RKO (cell line): ENCODE measurements around the gene CPPED1.

ENCODE experiments used
- DNase-seq: peaks from one replicate; pipeline ENCODE4 v3.0.0-alpha.2; 2016; ENCODE audit warnings: low spot score

CPPED1 gene

DNA sequence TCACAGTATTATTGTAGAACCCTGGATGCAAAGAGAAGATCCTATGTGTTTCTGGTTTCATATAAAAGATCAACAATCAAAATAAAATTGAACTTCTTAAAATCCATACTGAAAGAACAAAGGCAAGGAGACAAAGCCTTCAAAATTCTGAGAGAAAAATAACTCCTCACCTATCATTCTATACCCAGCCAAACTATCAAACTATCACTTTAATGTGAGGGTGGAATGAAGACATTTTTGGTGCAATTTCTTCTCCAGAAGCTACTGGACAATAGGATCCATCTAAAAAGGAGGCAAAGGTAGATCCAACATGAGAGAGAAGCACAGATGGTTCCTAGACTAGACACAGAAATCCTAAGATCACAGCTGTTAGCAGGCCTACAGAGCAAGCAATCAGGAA, 71.1 kb downstream of the CPPED1 start:
- no peak for DNase-seq

- DNase-seq = no peak
These were observed 74.2 kb downstream of the CPPED1 start for GRCh38 chr16:12729448-12729847.

DNA sequence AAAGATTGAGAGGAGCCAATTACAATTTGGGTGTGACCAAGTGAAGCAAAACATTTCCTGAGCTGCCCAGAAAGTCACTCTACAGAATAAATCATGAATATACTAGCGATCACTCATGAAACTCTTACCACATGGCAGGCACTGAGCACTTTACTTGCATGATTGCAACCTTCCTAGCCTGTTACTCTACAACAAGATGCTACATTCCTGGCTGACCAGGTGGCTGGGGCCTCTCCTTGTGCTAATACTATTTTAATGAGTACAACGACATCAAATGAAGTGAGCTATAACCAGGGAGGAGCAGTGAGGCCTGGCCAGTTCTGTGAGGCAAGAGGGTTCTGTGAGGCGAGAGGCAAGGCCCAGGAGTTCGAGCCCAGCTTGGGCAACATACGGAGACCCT, 75.2 kb downstream of the CPPED1 start:
- no peak for DNase-seq

- DNase-seq = no peak
These were observed 79.5 kb downstream of the CPPED1 start for GRCh38 chr16:12724226-12724625.

GRCh38 chr16:12723681-12724080, 80.0 kb downstream of the CPPED1 start:
- no peak for DNase-seq

- DNase-seq = no peak
These were observed 81.8 kb downstream of the CPPED1 start for GRCh38 chr16:12721841-12722421.

GRCh38 chr16:12719972-12720371, 83.7 kb downstream of the CPPED1 start:
- DNase-seq = no peak

DNA sequence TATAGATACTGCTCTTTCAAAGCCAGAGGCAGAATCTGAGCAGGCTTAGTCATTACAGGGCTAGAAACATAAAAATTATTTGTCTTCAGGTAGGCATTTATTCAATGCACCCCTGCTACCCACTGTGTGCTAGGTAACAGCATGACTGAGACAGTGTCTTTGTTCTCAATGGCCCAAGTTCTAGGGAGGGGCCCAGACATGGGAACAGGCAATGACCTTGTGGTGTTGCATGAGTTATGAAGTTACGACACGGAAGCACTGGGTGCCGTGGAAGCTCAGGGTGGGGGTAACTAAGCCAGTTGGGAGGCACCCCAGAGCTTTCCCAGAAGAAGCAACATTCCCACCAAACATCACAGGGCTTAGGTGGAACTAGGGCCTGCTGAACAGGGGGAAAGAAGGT, 87.0 kb downstream of the CPPED1 start:
- DNase-seq = no peak

DNA sequence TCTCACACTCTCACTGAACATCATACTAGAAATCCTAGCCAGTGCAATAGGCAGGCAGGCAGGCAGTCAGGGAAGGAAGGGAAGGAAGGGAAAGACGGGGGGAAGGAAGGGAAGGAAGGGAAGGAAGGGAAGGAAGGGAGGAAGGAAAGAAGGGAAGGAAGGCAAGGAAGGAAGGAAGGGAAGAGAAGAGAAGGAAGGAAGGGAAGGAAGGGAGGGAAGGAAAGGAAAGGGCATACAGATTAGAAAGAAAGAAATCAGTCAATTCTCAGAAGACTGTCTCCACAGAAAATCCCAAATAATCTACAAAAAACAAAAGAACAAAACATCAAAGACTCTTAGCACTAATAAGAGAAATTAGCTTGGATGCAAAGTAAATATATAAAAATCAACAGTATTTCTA, 93.9 kb downstream of the CPPED1 start:
- no peak for DNase-seq

GRCh38 chr16:12708266-12708665, 95.4 kb downstream of the CPPED1 start:
- no peak for DNase-seq

- DNase-seq = no peak
These were observed 97.1 kb downstream of the CPPED1 start for GRCh38 chr16:12706628-12707027.

DNA sequence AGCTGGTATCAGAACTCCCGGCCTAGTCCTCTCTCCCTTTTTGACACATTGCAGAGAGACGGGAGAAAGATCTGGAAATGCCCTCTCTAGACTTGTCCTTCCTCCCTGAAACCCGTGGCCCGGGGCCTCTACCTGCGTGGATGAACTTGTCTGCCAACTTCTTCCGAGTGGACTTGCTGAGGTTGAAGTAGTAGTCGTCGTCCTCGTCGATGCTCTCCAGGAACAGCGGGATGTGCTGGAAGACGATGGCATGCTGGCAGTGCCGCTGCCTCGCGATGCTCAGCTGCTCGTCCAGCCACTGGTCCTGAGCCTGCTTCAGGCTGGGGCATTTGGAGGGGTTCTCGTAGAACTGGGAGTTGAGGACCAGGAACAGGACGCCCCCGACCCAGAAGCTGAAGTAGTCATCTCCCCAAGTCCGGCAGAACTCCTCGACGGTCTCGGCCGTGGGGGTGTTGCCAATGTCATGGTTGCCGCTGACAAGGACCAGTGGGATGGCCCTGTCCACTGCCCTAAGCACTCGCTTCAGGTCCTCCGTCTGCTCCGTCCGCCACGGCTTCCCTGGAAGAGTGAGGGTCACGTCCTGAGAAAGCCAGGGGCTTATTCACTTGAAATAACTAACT, 99.1 kb downstream of the CPPED1 start:
- no peak for DNase-seq

DNA sequence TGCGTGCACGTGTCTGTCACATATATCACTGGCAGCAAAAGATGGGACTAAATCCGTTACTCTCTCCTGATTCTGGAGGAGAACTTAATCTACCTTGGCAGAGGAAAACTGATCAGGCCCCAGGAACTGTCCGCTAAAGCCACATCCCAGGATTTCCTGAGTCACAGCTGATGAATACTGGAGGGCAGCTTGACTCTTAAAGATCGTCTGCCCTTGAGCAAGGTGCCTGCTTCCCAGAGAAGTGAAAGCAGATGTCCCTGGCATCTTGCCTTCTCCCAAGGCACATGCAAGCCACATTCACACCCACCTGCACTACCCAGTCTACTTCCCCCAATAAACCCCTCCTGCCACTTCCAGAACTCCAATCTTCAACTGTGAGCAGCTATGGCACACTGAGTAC, 99.8 kb downstream of the CPPED1 start:
- no peak for DNase-seq

DNA sequence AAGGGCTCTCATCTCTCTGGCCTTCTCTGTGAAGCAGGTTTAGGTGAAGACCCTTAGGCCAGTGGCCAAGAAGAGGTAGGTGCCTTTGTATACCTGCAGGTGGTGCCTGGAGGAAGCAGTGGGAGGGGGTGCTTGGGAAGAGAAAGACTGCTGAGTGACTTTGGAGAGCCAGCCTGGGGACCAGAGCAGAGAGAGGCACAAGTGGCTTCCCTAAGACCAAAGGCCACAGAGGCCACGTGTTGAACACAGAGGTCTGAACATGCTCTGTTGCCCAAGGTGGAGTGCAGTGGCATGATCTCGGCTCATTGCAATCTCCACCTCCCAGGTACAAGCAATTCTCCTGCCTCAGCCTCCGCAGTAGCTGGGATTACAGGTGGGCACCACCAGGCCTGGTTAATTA, 103.5 kb downstream of the CPPED1 start:
- no peak for DNase-seq

DNA sequence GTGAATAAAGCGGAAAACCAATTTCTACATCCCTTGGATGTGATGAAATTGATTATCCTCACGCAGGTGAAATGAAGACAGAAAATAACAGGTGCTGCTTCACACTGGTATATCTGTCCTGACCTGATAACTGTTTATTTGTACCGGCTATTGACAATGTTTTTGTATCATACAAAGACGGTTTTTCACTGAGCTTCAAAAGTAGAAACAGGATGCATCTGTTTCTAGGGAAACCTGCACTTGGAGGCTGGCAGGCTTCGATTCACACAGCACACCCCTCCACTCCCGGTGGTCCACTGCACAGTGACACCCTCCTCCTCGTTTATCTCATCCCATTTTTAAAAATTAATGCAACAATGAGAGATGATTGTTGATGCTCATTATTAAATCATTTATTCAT, 104.5 kb downstream of the CPPED1 start:
- no peak for DNase-seq

- no peak for DNase-seq
These were observed 106.2 kb downstream of the CPPED1 start for GRCh38 chr16:12697437-12697836.

- DNase-seq = no peak
These were observed 108.2 kb downstream of the CPPED1 start for GRCh38 chr16:12695454-12695853.

DNA sequence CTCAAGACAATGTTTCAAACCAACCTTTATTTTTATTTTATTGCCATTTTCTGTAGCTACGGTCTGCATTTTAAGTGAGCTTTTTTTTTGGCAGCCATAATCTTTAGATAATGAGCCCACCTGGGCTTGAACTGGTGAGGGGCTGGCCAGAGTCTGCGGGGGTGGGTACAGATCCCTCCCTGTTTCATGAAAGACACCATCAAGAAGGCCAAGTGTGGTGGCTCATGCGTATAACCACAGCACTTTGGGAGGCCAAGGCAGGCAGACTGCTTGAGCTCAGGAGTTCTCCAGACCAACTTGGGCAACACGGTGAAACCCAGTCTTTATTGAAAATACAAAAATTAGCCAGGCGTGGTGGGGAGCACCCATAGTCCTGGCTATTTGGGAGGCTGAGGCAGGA, 113.7 kb downstream of the CPPED1 start:
- DNase-seq = no peak

- DNase-seq = no peak
These were observed 114.5 kb downstream of the CPPED1 start for GRCh38 chr16:12688951-12689850.

GRCh38 chr16:12685806-12686205, 117.9 kb downstream of the CPPED1 start:
- no peak for DNase-seq

DNA sequence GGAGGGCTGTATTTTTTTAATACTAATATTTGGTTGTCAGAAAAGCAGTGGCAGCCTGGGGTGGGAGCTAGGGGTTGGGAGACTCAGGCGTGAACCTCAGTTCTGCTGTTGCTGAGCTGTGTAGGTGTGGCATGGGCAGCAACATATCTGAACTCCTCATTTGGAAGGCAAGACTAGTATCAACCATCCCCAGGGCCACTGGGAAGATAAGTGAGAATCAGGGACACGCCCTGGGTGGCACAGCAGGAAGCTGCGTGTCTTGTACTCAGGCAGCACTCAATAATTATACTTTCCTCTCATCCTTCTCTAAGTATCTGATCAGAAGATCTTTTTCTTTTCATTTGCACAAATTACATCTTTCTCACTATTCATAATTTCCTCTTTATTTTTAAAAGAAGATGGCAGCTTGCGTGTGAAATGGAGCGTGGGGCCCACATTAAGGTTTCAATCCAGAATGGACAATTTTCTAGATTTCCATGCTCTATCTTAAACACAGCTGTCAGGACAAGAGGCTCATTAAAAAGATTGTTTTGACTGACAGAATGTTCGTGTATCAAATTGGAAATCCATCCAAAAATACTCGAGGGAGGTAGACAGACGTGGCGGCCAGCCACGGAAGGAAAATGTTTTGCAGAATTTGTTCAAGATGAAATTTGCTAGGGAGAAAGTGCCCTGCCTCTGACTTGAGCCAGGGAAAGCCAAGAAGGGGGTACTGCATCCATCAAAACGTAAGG, 121.1 kb downstream of the CPPED1 start:
- DNase-seq = no peak

GRCh38 chr16:12681653-12682052, 122.0 kb downstream of the CPPED1 start:
- no peak for DNase-seq

- DNase-seq = no peak
These were observed 123.2 kb downstream of the CPPED1 start for GRCh38 chr16:12680531-12680930.
